ENCODE data around the gene FSCB.
"Not testable (repeated sequence)": the region's sequence is repeated elsewhere in the genome, so short reads cannot be mapped to it uniquely, and the experiment has no call there.

FSCB gene

GRCh38 chr14:44507183-44507582, at the start of gene FSCB:
Gene FSCB (minus strand): TSS chr14:44507283. CDS start chr14:44506987, 296 bp downstream.
- DNase-seq (ENCODE audit: low spot score) = no peak

- DNase-seq (ENCODE audit: low spot score) = no peak
Observed at GRCh38 chr14:44531658-44532057, 24.6 kb upstream of the FSCB start.

- no peak for DNase-seq (ENCODE audit: low spot score)
Observed at GRCh38 chr14:44530475-44530874, 23.4 kb upstream of the FSCB start.

GRCh38 chr14:44529026-44529425, 21.9 kb upstream of the FSCB start:
- DNase-seq (ENCODE audit: low spot score) = peak; percentile 57

GRCh38 chr14:44528180-44528579, 21.1 kb upstream of the FSCB start:
- no peak for DNase-seq (ENCODE audit: low spot score)

GRCh38 chr14:44525237-44525636, 18.2 kb upstream of the FSCB start:
- DNase-seq (ENCODE audit: low spot score) = no peak

GRCh38 chr14:44515668-44516067, 8.6 kb upstream of the FSCB start:
- not testable (repeated sequence) for DNase-seq (ENCODE audit: low spot score)

- DNase-seq (ENCODE audit: low spot score) = no peak
Observed at GRCh38 chr14:44508834-44509233, 1.8 kb upstream of the FSCB start.

GRCh38 chr14:44505588-44505987, 1.5 kb downstream of the FSCB start:
- DNase-seq (ENCODE audit: low spot score) = no peak

GRCh38 chr14:44497148-44497547, 9.9 kb downstream of the FSCB start:
- no peak for DNase-seq (ENCODE audit: low spot score)

- no peak for DNase-seq (ENCODE audit: low spot score)
Observed at GRCh38 chr14:44494137-44494536, 12.9 kb downstream of the FSCB start.

- DNase-seq (ENCODE audit: low spot score) = peak; percentile 7
Observed at GRCh38 chr14:44490966-44491365, 16.1 kb downstream of the FSCB start.

GRCh38 chr14:44477953-44478352, 29.1 kb downstream of the FSCB start:
- no peak for DNase-seq (ENCODE audit: low spot score)

GRCh38 chr14:44468771-44469170, 38.3 kb downstream of the FSCB start:
- DNase-seq (ENCODE audit: low spot score) = no peak

GRCh38 chr14:44463356-44464004, 43.6 kb downstream of the FSCB start:
- DNase-seq (ENCODE audit: low spot score) = no peak

GRCh38 chr14:44462381-44462780, 44.7 kb downstream of the FSCB start:
- no peak for DNase-seq (ENCODE audit: low spot score)

GRCh38 chr14:44461811-44462210, 45.3 kb downstream of the FSCB start:
- no peak for DNase-seq (ENCODE audit: low spot score)

All from globus pallidus (tissue), 1 donor.